Esophagus squamous epithelium (tissue), 5 donors: Measurements from ENCODE around the gene PCDHB11. TPM values are rescaled to one million over a fixed set of nuclear protein-coding genes. Genes with fewer than 3 reads are reported as not detected.
"Not testable (repeated sequence)": the region's sequence is repeated elsewhere in the genome, so short reads cannot be mapped to it uniquely, and the experiment has no call there.

Experiments
- DNase-seq: peaks from one replicate; lab custom pipeline; 2025; lab: John Stamatoyannopoulos, UW
- H3K27ac ChIP-seq, 4 donors: fragments of 200-600 bp; sonication (generic); one replicate each; pipeline ENCODE4 v1.5.1; 2016 to 2019; ENCODE audit warnings: mild to moderate bottlenecking in 1 of 4
- H3K27me3 ChIP-seq, 4 donors: fragments of 200-600 bp; sonication (generic); 1 replicate in 3 of 4; 2 replicates in 1 of 4; pipeline versions ENCODE4 v1.5.1 to v1.6.0; 2017 to 2021; ENCODE audit warnings: antibody characterized with exemption in 1 of 4
- H3K36me3 ChIP-seq, 3 donors: fragments of 200-600 bp; sonication (generic); one replicate each; pipeline ENCODE4 v1.5.1; 2016 to 2019
- H3K4me1 ChIP-seq, 3 donors: fragments of 200-600 bp; sonication (generic); one replicate each; pipeline ENCODE4 v1.5.1; 2017 to 2019
- H3K4me3 ChIP-seq, 4 donors: fragments of 200-600 bp; sonication (generic); 1 replicate in 3 of 4; 2 replicates in 1 of 4; pipeline ENCODE4 v1.5.1; 2016 to 2019; ENCODE audit warnings: mild to moderate bottlenecking in 2 of 4, moderate library complexity in 1 of 4
- H3K9me3 ChIP-seq, 3 donors: fragments of 200-600 bp; sonication (generic); one replicate each; pipeline ENCODE4 v1.5.1; 2016 to 2019
- POLR2A ChIP-seq, 4 donors: fragments of 450-650 bp; IDR thresholded peaks; one replicate each; pipeline ENCODE4 v1.6.1; 2017; ENCODE audit warnings: antibody characterized with exemption in 4 of 4, mild to moderate bottlenecking in 4 of 4, moderate library complexity in 3 of 4
- WGBS, 2 donors: methylation state at CpG; one replicate each; pipeline ENCODE4 v1.1.5; 2018; 5-methylcytosine and 5-hydroxymethylcytosine counted together
- intact Hi-C: fragments of 100-400 bp; cut with DNase I; formaldehyde crosslinking; loops from one replicate; pipeline ENCODE4 v1.15.0; 2022
- total RNA-seq, 4 donors: library from RNA; depleted of rRNA; stranded (reverse); fragments of >200 nt; gene quantifications; one replicate each; pipeline ENCODE4 v1.1.0, GENCODE V29; 2016
- TF ChIP-seq, protein P1 (sequence below), 6 experiments: fragments of 450-650 bp in 4 of 6; fragments of 200-600 bp in 2 of 6; sonication (generic) in 2 of 6; IDR thresholded peaks; one replicate each; pipeline ENCODE4 v1.5.1; 2016 to 2019; ENCODE audit warnings: antibody characterized with exemption in 6 of 6, mild to moderate bottlenecking in 4 of 6, moderate library complexity in 4 of 6
- donor health status: DM: yes; HTN: yes; CAD: no.

The PCDHB11 gene
- total RNA-seq, 4 donors from 2014 or later: 0.26 to 2.1 (median 0.49) TPM

DNA sequence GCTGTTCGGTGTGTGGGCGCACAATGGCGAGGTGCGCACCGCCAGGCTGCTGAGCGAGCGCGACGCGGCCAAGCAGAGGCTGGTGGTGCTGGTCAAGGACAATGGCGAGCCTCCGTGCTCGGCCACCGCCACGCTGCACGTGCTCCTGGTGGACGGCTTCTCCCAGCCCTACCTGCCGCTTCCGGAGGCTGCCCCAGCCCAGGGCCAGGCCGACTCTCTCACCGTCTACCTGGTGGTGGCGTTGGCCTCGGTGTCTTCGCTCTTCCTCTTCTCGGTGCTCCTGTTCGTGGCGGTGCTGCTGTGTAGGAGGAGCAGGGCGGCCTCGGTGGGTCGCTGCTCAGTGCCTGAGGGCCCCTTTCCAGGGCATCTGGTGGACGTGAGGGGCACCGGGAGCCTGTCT is 19.6 kb upstream of the PCDHB11 start:
- intact Hi-C loops, H3K4me1 ChIP-seq, H3K36me3 ChIP-seq, H3K4me3 ChIP-seq, H3K27ac ChIP-seq, DNase-seq: not testable (repeated sequence)
- Histone ChIP-seq H3K27me3 (peaks cover 0 to 71% (median 2%) of the 10 kb centered on the region in 4 donors), H3K9me3 (peaks cover 0 to 59% (median 28%) of the 10 kb centered on the region in 3 donors)
- WGBS, 2 donors: 39 to 65% methylated on average over 8 to 20 of the region's 32 CpGs

DNA sequence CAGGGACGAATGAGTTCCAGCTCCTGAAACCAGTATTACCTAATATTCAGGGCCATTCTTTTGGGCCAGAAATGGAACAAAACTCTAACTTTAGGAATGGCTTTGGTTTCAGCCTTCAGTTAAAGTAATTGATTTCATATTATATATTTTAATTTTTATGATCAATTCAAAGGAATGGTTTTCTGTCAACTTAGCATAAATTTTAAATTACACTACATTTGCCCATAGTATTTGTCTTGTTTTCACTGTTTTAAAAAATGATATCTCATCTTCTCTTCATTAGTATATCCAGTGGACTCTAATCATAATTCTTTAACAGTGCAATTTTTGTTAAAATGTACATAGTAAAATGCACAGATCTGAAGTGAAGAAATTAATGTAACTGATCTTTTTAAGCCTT is 19.1 kb upstream of the PCDHB11 start:
- H3K27me3 ChIP-seq: peaks cover 0 to 67% (median 2%) of the 10 kb centered on the region in 4 donors
- H3K4me3 ChIP-seq: no peak overlapping the region
- H3K4me1 ChIP-seq: no peaks in the 10 kb centered on the region
- intact Hi-C loops: no loop called here
- H3K36me3 ChIP-seq: no peaks in the 10 kb centered on the region
- DNase-seq: no peak
- H3K27ac ChIP-seq: no peak overlapping the region
- WGBS, 2 donors: 46 to 73% methylated on average over 1 of the region's 1 CpG
- H3K9me3 ChIP-seq: peaks cover 0 to 55% (median 29%) of the 10 kb centered on the region in 3 donors
- TF ChIP-seq POLR2A (IDR thresholded peaks at IDR 0.05): no peak
- TF ChIP-seq, protein P1, sequence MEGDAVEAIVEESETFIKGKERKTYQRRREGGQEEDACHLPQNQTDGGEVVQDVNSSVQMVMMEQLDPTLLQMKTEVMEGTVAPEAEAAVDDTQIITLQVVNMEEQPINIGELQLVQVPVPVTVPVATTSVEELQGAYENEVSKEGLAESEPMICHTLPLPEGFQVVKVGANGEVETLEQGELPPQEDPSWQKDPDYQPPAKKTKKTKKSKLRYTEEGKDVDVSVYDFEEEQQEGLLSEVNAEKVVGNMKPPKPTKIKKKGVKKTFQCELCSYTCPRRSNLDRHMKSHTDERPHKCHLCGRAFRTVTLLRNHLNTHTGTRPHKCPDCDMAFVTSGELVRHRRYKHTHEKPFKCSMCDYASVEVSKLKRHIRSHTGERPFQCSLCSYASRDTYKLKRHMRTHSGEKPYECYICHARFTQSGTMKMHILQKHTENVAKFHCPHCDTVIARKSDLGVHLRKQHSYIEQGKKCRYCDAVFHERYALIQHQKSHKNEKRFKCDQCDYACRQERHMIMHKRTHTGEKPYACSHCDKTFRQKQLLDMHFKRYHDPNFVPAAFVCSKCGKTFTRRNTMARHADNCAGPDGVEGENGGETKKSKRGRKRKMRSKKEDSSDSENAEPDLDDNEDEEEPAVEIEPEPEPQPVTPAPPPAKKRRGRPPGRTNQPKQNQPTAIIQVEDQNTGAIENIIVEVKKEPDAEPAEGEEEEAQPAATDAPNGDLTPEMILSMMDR (IDR thresholded peaks at IDR 0.05): no peak

GRCh38 chr5:141182248-141182647 is 17.2 kb upstream of the PCDHB11 start, which contains the start of gene PCDHB16:
Gene PCDHB16, plus strand, starts transcription at chr5:141182387. Its CDS starts 173 bp downstream, at chr5:141182560.
- H3K27ac ChIP-seq: peak within 1 kb of the TSS in 1 of 4 donors; percentile 17
- TF ChIP-seq POLR2A (IDR thresholded peaks at IDR 0.05): no peak
- TF ChIP-seq, protein P1 (IDR thresholded peaks at IDR 0.05): no peak
- H3K4me3 ChIP-seq: peak within 1 kb of the TSS in 3 of 4 donors; percentile 29 to 39 (median 29)
- H3K36me3 ChIP-seq: no peaks in the 10 kb centered on the region
- no peak for DNase-seq
- peaks cover 0 to 63% (median 34%) of the 10 kb centered on the region in 3 donors for H3K9me3 ChIP-seq
- intact Hi-C loops: no loop called here
- H3K4me1 ChIP-seq: no peaks in the 10 kb centered on the region
- H3K27me3 ChIP-seq: peaks cover 0 to 50% (median 2%) of the 10 kb centered on the region in 4 donors
- 22 to 23% methylated on average over 13 of the region's 13 CpGs for WGBS, 2 donors

DNA sequence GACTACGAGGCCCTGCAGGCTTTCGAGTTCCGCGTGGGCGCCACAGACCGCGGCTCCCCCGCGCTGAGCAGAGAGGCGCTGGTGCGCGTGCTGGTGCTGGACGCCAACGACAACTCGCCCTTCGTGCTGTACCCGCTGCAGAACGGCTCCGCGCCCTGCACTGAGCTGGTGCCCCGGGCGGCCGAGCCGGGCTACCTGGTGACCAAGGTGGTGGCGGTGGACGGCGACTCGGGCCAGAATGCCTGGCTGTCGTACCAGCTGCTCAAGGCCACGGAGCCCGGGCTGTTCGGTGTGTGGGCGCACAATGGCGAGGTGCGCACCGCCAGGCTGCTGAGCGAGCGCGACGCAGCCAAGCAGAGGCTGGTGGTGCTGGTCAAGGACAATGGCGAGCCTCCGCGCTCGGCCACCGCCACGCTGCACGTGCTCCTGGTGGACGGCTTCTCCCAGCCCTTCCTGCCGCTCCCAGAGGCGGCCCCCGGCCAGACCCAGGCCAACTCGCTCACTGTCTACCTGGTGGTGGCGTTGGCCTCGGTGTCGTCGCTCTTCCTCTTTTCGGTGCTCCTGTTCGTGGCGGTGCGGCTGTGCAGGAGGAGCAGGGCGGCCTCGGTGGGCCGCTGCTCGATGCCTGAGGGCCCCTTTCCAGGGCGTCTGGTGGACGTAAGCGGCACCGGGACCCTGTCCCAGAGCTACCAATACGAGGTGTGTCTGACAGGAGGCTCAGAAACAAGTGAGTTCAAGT is 15.1 kb upstream of the PCDHB11 start:
- Histone ChIP-seq H3K4me3 (peak overlapping the region in 1 of 4 donors; percentile 12), H3K27me3 (peaks cover 0 to 41% (median 0%) of the 10 kb centered on the region in 4 donors), H3K9me3 (peaks cover 0 to 64% (median 31%) of the 10 kb centered on the region in 3 donors)
- DNase-seq, intact Hi-C loops, H3K4me1 ChIP-seq, H3K36me3 ChIP-seq, H3K27ac ChIP-seq: not testable (repeated sequence)
- 43 to 67% methylated on average over 1 to 8 of the region's 69 CpGs for WGBS, 2 donors

GRCh38 chr5:141186897-141187512 is 12.4 kb upstream of the PCDHB11 start, which contains the start of gene PCDHB9:
Gene PCDHB9, plus strand, starts transcription at chr5:141187161. Its CDS starts 158 bp downstream, at chr5:141187319.
- H3K9me3 ChIP-seq: peaks cover 0 to 80% (median 36%) of the 10 kb centered on the region in 3 donors
- intact Hi-C loops: no loop called here
- WGBS, 2 donors: 23 to 27% methylated on average over 7 to 9 of the region's 9 CpGs

DNA sequence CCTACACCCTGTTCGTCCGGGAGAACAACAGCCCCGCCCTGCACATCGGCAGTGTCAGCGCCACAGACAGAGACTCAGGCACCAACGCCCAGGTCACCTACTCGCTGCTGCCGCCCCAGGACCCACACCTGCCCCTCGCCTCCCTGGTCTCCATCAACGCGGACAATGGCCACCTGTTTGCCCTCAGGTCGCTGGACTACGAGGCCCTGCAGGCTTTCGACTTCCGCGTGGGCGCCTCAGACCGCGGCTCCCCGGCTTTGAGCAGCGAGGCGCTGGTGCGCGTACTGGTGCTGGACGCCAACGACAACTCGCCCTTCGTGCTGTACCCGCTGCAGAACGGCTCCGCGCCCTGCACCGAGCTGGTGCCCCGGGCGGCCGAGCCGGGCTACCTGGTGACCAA is 10.7 kb upstream of the PCDHB11 start:
- intact Hi-C loops, H3K4me1 ChIP-seq, DNase-seq, H3K4me3 ChIP-seq, H3K36me3 ChIP-seq, H3K27ac ChIP-seq: not testable (repeated sequence)
- WGBS, 2 donors: no CpG with 5 or more reads among the region's 37 CpGs
- Histone ChIP-seq H3K9me3 (peaks cover 0 to 77% (median 36%) of the 10 kb centered on the region in 3 donors), H3K27me3 (peaks cover 0 to 18% (median 0%) of the 10 kb centered on the region in 4 donors)

More at GRCh38 chr5:141186897-141187512, 12.4 kb upstream of the PCDHB11 start, which contains the start of gene PCDHB9:
- TF ChIP-seq, protein P1 (IDR thresholded peaks at IDR 0.05): peak in 4 of 6 experiments; percentile 9 to 37 (median 19)
- TF ChIP-seq POLR2A (IDR thresholded peaks at IDR 0.05): no peak
- Histone ChIP-seq H3K36me3 (no peaks in the 10 kb centered on the region), H3K27ac (no peak within 1 kb of the TSS), H3K27me3 (peaks cover 0 to 33% (median 0%) of the 10 kb centered on the region in 4 donors), H3K4me1 (no peaks in the 10 kb centered on the region), H3K4me3 (peak within 1 kb of the TSS in 2 of 4 donors; percentile 11 to 43)
- DNase-seq: no peak

- 70% methylated on average over 8 of the region's 35 CpGs; no CpG with 5 or more reads in 1 of the 2 donors for WGBS, 2 donors
- peaks cover 0 to 75% (median 36%) of the 10 kb centered on the region in 3 donors for H3K9me3 ChIP-seq
- H3K27ac ChIP-seq, H3K4me1 ChIP-seq, H3K4me3 ChIP-seq, intact Hi-C loops, H3K36me3 ChIP-seq, DNase-seq: not testable (repeated sequence)
- peaks cover 0 to 17% (median 0%) of the 10 kb centered on the region in 4 donors for H3K27me3 ChIP-seq
Observed at GRCh38 chr5:141189131-141189530, 10.3 kb upstream of the PCDHB11 start.
